DMS53 treated with DMSO at 0.1 percent for 48 hours (cell line): ENCODE results near the gene IPO4.
A peak's percentile ranks its signal among the peaks of the same experiment; 100 is the strongest.

Experiments
- DNase-seq: peaks from one replicate; lab custom pipeline; 2025; ENCODE audit not compliant: unreplicated experiment; lab: John Stamatoyannopoulos, UW

IPO4 gene

DNA sequence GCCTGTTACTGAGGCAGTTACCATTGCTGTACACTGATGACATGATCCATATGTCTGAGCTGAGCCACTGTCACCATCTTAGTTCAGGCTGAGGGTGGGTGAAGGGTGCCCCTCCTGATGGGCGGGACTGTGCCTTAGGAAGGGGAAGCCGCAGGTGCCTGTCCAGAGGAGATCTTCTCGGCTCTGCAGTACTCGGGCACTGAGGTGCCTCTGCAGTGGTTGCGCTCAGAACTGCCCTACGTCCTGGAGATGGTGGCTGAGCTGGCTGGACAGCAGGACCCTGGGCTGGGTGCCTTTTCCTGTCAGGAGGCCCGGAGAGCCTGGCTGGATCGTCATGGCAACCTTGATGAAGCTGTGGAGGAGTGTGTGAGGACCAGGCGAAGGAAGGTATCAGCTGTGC, 37.6 kb downstream of the IPO4 start:
- DNase-seq = no peak

- DNase-seq = no peak
Measured at GRCh38 chr14:24150567-24150966, 38.0 kb downstream of the IPO4 start.

DNA sequence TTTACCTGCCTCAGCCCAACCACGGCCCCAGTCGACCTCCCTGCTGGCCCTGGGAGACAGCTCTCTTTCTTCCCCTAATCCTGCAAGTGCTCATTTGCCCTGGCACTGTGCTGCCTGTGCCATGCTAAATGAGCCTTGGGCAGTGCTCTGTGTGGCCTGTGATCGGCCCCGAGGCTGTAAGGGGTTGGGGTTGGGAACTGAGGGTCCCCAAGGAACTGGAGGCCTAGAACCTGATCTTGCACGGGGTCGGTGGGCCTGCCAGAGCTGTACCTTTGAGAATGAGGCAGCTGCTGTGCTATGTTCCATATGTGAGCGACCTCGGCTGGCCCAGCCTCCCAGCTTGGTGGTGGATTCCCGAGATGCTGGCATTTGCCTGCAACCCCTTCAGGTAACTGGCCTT, 38.6 kb downstream of the IPO4 start:
- no peak for DNase-seq

- no peak for DNase-seq
Measured at GRCh38 chr14:24149302-24149969, 39.2 kb downstream of the IPO4 start.

GRCh38 chr14:24147761-24148428, 40.7 kb downstream of the IPO4 start:
- DNase-seq = no peak

DNA sequence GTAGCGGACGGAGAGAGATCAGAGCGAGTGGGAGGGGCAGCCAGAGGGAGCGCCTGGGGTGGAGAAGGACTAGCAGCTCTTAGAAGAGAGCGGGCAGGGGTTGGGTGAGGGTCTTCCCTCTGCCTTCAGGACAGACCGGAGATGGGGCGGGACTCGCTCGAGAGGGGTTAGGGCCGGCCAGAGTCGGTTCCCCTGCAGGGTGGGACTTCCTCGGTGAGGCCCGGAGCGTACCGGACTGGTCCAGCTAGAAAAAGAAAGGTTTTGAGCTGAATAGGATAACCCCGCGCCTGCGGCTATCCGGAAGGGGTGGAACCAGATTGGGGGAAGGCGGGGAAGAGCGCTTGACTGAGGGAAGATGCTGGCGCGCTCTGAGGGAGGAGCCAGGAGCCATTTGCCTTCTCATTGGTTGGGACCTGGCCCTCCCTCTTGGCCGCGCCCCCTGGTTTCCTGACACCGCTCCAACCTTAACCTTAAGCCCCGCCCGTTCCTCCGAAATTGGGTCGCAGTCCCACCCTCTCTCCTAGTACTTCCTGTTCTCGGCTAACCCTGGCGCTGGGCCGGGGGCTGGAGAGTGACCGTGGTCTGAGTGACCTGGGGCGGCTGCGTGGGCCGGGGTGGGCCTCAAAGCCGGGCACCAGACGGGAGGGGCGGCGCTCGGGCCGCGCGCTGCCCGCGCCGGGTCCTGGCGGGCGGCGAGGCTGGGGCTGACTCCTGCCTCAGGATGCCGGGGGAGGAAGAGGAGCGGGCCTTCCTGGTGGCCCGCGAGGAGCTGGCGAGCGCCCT, 41.4 kb downstream of the IPO4 start, which contains the start of gene RNF31:
TSS of gene RNF31 (plus strand) at position 521 of the 783 bp plus-strand sequence. CDS start at position 722, 201 bp downstream.
- DNase-seq = peak; percentile 94

- DNase-seq = peak; percentile 79
Measured at GRCh38 chr14:24146453-24146977, 42.1 kb downstream of the IPO4 start, which contains the start of gene PSME2. TSS of gene PSME2 (minus strand) at chr14:24146610. CDS start at chr14:24146581, 29 bp downstream.

DNA sequence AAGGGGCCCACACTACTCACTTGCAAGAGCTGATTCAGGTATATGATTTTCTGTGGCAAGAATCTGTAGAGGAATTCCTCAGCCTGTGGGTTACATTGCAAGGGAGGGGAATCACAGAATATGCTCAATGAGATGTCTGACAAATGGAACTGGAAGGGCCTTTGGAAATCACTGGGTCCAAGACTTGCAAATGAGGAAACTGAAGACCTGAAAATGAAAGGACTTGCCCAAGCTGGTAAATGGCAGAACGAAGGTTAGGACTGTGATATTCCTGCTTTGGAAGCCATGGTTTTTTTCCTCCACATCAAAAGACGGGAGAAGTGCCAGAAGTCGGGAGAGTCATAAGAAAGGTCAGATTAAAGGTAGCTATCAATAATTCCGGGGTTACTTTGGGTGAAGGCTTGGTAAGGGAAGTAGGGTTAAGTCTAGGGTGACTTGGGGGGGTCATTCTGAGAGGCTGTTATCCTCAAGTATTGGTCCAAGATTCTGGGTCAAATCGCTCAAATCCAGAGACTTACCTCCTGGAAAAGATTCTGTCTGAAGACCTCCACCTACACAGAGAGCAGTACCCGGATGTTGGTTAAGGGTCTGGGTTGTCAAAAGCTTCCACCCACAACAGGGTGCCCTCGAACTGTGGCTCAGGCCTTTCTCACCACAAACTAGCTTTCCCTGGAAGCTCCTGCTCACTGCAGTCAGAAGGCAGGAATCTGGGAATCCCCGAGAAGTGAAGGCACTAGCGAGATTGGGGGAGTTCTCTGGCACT, 42.7 kb downstream of the IPO4 start:
- no peak for DNase-seq

GRCh38 chr14:24145219-24145618, 43.4 kb downstream of the IPO4 start:
- no peak for DNase-seq

- no peak for DNase-seq
Measured at GRCh38 chr14:24144451-24144850, 44.2 kb downstream of the IPO4 start.

- no peak for DNase-seq
Measured at GRCh38 chr14:24143511-24143910, 45.1 kb downstream of the IPO4 start.

DNA sequence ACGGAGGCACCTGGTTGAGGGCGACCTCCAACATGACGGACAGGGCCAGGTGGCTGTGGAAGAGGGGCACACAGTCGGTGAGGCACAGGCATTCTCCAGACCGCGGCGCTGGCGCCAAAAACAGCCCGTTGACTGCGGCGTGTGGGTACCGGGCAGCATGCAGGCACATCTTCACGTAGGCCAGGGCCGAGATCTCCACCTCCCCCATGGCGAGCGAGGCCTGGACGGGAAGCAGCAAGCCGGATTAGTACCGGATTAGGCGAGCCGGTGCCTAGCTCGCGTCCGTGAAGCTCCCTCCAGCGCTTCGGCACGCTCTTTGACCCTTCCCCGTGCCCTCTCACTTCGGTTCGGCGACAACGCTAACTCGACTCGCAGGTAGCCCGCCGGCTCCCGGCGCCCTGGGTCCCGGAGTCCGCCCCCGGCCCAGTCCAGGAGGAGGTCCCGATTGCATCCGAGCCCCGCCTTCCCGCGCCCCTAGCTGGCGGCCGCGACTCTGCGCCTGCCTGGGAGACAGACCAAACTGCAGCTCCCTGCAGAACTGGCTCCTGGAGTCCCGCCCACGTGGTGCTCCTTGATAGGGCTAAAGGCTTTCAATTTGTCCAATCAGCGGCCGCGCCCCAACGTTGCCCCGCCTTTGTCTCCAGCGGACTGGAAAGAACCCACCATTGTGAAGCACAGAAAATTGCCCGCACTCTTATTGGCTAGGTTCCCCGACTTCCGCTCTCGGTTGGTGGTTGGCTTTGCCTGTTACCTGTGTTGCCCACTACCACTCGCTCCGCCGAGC, 47.3 kb downstream of the IPO4 start, which contains the start of gene EMC9:
TSS of gene EMC9 (minus strand) at position 495 of the 784 bp plus-strand sequence. CDS start at position 208, 287 bp downstream.
- peak; percentile 96 for DNase-seq

DNA sequence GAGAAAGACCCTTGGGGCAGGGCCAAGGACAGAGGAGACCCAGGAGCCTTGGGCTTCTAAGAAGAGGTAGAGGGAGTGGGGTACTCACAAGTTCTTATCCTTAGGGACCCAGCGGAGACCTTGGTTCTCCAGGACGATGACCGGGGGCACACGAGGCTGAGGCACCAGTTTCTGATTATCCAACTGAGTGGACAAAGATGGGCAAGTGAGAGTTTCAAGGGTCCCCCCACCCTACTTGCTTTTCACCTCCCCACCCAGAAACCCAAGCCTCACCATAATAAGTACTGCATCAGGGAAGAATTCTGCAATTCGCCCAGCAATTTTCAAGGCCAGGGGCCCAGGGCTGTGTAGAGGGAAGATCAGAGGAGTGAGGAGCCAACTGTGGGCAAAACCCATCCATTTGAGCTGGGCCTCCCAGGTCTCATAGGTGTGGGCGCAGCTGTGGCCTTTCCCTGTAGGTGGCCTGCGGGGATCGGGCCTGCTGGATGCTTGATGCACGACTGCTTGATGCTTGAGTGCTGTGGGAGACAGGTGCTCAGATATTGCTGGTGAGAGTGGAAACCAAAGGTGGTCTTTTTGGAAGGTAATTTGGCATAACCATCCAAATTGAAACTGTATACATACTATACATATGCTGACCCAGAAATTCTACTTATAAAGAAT, 49.2 kb downstream of the IPO4 start:
- no peak for DNase-seq

- DNase-seq = no peak
Measured at GRCh38 chr14:24138396-24139271, 50.0 kb downstream of the IPO4 start.

DNA sequence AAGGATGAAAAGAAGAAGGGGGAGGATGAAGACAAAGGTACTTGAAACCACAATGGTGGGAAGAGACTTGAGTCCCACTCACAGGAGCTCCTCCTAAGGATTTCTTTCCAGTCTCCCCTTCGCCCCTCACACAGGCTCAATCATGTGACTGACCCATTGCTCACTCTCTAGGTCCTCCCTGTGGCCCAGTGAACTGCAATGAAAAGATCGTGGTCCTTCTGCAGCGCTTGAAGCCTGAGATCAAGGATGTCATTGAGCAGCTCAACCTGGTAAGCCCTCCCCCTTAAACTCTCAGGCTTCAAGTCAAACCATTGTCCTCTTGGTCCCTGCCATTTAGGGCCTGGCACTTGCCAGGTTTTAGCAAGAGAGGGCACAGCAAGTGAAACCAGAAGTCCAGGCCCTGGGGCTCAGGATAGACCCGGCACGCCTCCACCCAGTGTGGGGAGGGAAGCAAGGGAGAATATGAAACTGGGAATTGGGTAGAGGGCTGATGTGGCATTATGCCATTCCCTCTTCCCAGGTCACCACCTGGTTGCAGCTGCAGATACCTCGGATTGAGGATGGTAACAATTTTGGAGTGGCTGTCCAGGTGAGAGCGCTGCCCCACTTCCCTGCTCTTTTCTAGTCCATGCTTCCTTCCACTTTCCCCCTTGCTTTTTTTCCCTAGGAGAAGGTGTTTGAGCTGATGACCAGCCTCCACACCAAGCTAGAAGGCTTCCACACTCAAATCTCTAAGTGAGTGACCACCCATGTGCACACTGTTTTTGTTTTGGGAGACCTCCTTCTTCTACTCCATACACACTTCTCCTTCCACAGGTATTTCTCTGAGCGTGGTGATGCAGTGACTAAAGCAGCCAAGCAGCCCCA, 50.9 kb downstream of the IPO4 start:
- DNase-seq = no peak

DNA sequence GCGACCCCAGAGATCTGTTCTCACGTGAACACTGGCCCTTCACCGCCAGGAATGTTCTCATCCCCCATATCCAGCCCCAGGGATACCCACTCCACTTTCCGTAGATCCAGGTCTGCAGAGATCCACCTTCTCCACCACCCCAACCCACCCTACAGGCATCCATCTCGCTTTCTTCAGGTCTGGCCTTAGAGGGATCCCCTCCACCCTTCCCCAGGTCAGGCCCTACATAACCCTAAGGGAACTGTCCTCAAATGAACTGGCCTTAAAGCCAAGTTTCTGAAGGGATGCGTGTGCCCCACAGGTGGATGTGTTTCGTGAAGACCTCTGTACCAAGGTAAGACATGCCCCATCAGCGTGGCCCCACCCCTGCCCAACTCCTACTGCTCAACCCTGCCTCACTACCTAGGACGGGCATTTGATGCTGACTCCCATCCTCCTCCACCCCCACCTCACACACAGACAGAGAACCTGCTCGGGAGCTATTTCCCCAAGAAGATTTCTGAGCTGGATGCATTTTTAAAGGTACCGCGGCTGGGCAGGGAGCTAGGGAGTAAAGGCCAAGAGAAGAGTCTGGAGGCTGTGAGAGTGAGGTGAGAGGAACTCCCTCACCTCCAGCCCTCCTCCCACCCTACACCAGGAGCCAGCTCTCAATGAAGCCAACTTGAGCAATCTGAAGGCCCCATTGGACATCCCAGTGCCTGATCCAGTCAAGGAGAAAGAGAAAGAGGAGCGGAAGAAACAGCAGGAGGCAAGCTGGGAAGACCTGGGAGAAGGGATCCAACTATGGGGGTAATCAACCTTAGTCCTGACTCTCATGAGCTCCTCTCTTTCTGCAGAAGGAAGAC, 51.7 kb downstream of the IPO4 start:
- no peak for DNase-seq
